Vagina (tissue), 2 donors: ENCODE data around the gene PDZK1IP1. TPM values are rescaled to one million over a fixed set of nuclear protein-coding genes. Genes with fewer than 3 reads are reported as not detected.

Experiments
- DNase-seq, 2 donors: peaks; one replicate each; pipeline ENCODE4 v3.0.0-alpha.2; 2017; ENCODE audit errors: extremely low spot score in 2 of 2
- H3K27ac ChIP-seq: fragments of 200-600 bp; sonication (generic); one replicate; pipeline ENCODE4 v1.5.1; 2019
- H3K27me3 ChIP-seq: fragments of 200-600 bp; sonication (generic); one replicate; pipeline ENCODE4 v1.5.1; 2019
- H3K36me3 ChIP-seq, 2 donors: fragments of 200-600 bp; sonication (generic); one replicate each; pipeline ENCODE4 v1.5.1; 2017 to 2019
- H3K4me1 ChIP-seq: fragments of 200-600 bp; sonication (generic); one replicate; pipeline ENCODE4 v1.5.1; 2019
- H3K4me3 ChIP-seq, 2 donors: fragments of 200-600 bp; sonication (generic); 1 replicate in 1 of 2; 2 replicates in 1 of 2; pipeline ENCODE4 v1.5.1; 2016 to 2019
- H3K9me3 ChIP-seq: fragments of 200-600 bp; sonication (generic); one replicate; pipeline ENCODE4 v1.5.1; 2019
- CTCF ChIP-seq, 3 experiments: fragments of 450-650 bp in 2 of 3; fragments of 200-600 bp in 1 of 3; sonication (generic) in 1 of 3; IDR thresholded peaks; one replicate each; pipeline ENCODE4 v1.5.1; 2017 to 2019; ENCODE audit warnings: antibody characterized with exemption in 3 of 3, mild to moderate bottlenecking in 2 of 3, moderate library complexity in 2 of 3
- POLR2A ChIP-seq, 2 donors: fragments of 450-650 bp; IDR thresholded peaks; one replicate each; pipeline ENCODE4 v1.6.1; 2017; ENCODE audit warnings: antibody characterized with exemption in 2 of 2, mild to moderate bottlenecking in 2 of 2, moderate library complexity in 2 of 2
- POLR2AphosphoS5 ChIP-seq, 2 donors: sonication (generic); formaldehyde crosslinking; IDR thresholded peaks; one replicate each; pipeline ENCODE4 v1.9.0; 2017; ENCODE audit warnings: antibody characterized with exemption in 2 of 2, mild to moderate bottlenecking in 2 of 2, low read depth in 1 of 2; ENCODE audit not compliant: insufficient read depth in 1 of 2
- intact Hi-C: fragments of 100-400 bp; cut with DNase I; formaldehyde crosslinking; loops from one replicate; pipeline ENCODE4 v1.15.1; 2023
- total RNA-seq: library from RNA; depleted of rRNA; stranded (reverse); fragments of >200 nt; gene quantifications from one replicate; pipeline ENCODE4 v1.2.3, GENCODE V29; 2016

The PDZK1IP1 gene
- total RNA-seq, 1 donor from 2014 or later, result 55.2 TPM

GRCh38 chr1:47183308-47184089 is 6.3 kb downstream of the PDZK1IP1 start:
- DNase-seq, result no peak
- no peaks in the 10 kb centered on the region for H3K36me3 ChIP-seq
- no peak overlapping the region for H3K27ac ChIP-seq
- no peak for TF ChIP-seq POLR2AphosphoS5 (IDR thresholded peaks at IDR 0.05; ENCODE audit: insufficient read depth in 1 of 2, low read depth in 1 of 2)
- H3K27me3 ChIP-seq, result no peaks in the 10 kb centered on the region
- H3K9me3 ChIP-seq, result no peaks in the 10 kb centered on the region
- intact Hi-C loops, result loop anchor here (10.0 kb wide), 2 partner anchors 241 to 541 kb away; no protein-coding TSS in a partner anchor
- peaks cover 9% of the 10 kb centered on the region for H3K4me1 ChIP-seq
- H3K4me3 ChIP-seq, result no peak overlapping the region

GRCh38 chr1:47182676-47183235 is 7.1 kb downstream of the PDZK1IP1 start:
- intact Hi-C loops, result loop anchor here (10.0 kb wide), 2 partner anchors 242 to 542 kb away; no protein-coding TSS in a partner anchor
- Histone ChIP-seq H3K36me3 (no peaks in the 10 kb centered on the region), H3K27me3 (no peaks in the 10 kb centered on the region), H3K27ac (no peak overlapping the region), H3K9me3 (no peaks in the 10 kb centered on the region), H3K4me1 (peaks cover 9% of the 10 kb centered on the region), H3K4me3 (no peak overlapping the region)
- TF ChIP-seq CTCF (IDR thresholded peaks at IDR 0.05), result no peak
- TF ChIP-seq POLR2AphosphoS5 (IDR thresholded peaks at IDR 0.05; ENCODE audit: insufficient read depth in 1 of 2, low read depth in 1 of 2), result no peak
- no peak for TF ChIP-seq POLR2A (IDR thresholded peaks at IDR 0.05)
- peak in 1 of 2 donors; percentile 78 for DNase-seq

- DNase-seq, result peak in 1 of 2 donors; percentile 64
- intact Hi-C loops, result loop anchor here (10.0 kb wide), 2 partner anchors 243 to 543 kb away; no protein-coding TSS in a partner anchor
- Histone ChIP-seq H3K27me3 (no peaks in the 10 kb centered on the region), H3K36me3 (no peaks in the 10 kb centered on the region), H3K4me1 (peaks cover 9% of the 10 kb centered on the region), H3K9me3 (no peaks in the 10 kb centered on the region), H3K27ac (no peak overlapping the region), H3K4me3 (no peak overlapping the region)
- TF ChIP-seq CTCF (IDR thresholded peaks at IDR 0.05), result no peak
- TF ChIP-seq POLR2AphosphoS5 (IDR thresholded peaks at IDR 0.05; ENCODE audit: insufficient read depth in 1 of 2, low read depth in 1 of 2), result peak in 1 of 2 donors; percentile 18
These were observed 7.7 kb downstream of the PDZK1IP1 start for GRCh38 chr1:47181955-47182675.

GRCh38 chr1:47181095-47181954 is 8.5 kb downstream of the PDZK1IP1 start:
- Histone ChIP-seq H3K9me3 (no peaks in the 10 kb centered on the region), H3K27me3 (no peaks in the 10 kb centered on the region), H3K4me1 (peaks cover 9% of the 10 kb centered on the region), H3K27ac (no peak overlapping the region), H3K4me3 (no peak overlapping the region), H3K36me3 (no peaks in the 10 kb centered on the region)
- peak in 1 of 2 donors; percentile 47 for DNase-seq
- TF ChIP-seq POLR2A (IDR thresholded peaks at IDR 0.05), result no peak
- no peak for TF ChIP-seq CTCF (IDR thresholded peaks at IDR 0.05)
- no peak for TF ChIP-seq POLR2AphosphoS5 (IDR thresholded peaks at IDR 0.05; ENCODE audit: insufficient read depth in 1 of 2, low read depth in 1 of 2)
- intact Hi-C loops, result loop anchor here (10.0 kb wide), 2 partner anchors 243 to 543 kb away; no protein-coding TSS in a partner anchor
